Heart left ventricle (tissue), 16 donors: ENCODE data around the gene RRBP1. TPM values are rescaled to one million over a fixed set of nuclear protein-coding genes. Genes with fewer than 3 reads are reported as not detected.

ENCODE experiments used
- ATAC-seq, 4 donors: fragments of 200-7000 bp; cut with Tn5 transposase; one replicate each; pipeline ENCODE4 v1.9.1; 2020 to 2022; ENCODE audit warnings: moderate library complexity in 4 of 4, mild to moderate bottlenecking in 3 of 4, moderate number of reproducible peaks in 1 of 4
- DNase-seq, 5 donors: peaks; one replicate each; pipeline ENCODE4 v3.0.0-alpha.2; 2020
- H3K27ac ChIP-seq, 12 donors: fragments of 200-600 bp; sonication (generic) in 4 of 12; one replicate each; pipeline versions ENCODE4 v1.5.0 to v1.8.0; 2016 to 2022; ENCODE audit warnings: mild to moderate bottlenecking in 2 of 12
- H3K27me3 ChIP-seq, 9 donors: fragments of 200-600 bp; sonication (generic) in 2 of 9; one replicate each; pipeline versions ENCODE4 v1.5.1 to v1.8.0; 2016 to 2022; ENCODE audit warnings: mild to moderate bottlenecking in 3 of 9
- H3K36me3 ChIP-seq, 9 donors: fragments of 200-600 bp; sonication (generic) in 2 of 9; one replicate each; pipeline versions ENCODE4 v1.5.0 to v1.8.0; 2018 to 2022; ENCODE audit warnings: mild to moderate bottlenecking in 2 of 9
- H3K4me1 ChIP-seq, 12 donors: fragments of 200-600 bp; sonication (generic) in 4 of 12; one replicate each; pipeline versions ENCODE4 v1.5.0 to v1.8.0; 2016 to 2022; ENCODE audit warnings: mild to moderate bottlenecking in 3 of 12
- H3K4me3 ChIP-seq, 12 donors: fragments of 200-600 bp; sonication (generic) in 4 of 12; one replicate each; pipeline versions ENCODE4 v1.5.0 to v1.8.0; 2017 to 2022; ENCODE audit warnings: mild to moderate bottlenecking in 9 of 12, moderate library complexity in 4 of 12
- H3K9me3 ChIP-seq, 12 donors: fragments of 200-600 bp; sonication (generic) in 4 of 12; one replicate each; pipeline versions ENCODE4 v1.5.0 to v1.8.0; 2016 to 2022; ENCODE audit warnings: mild to moderate bottlenecking in 1 of 12
- CTCF ChIP-seq, 12 donors: fragments of 200-600 bp; sonication (generic) in 4 of 12; IDR thresholded peaks; one replicate each; pipeline versions ENCODE4 v1.5.0 to v1.8.0; 2018 to 2022; ENCODE audit warnings: antibody characterized with exemption in 12 of 12, mild to moderate bottlenecking in 5 of 12
- POLR2A ChIP-seq, 2 donors: fragments of 450-650 bp; IDR thresholded peaks; one replicate each; pipeline ENCODE4 v1.6.1; 2017; ENCODE audit warnings: antibody characterized with exemption in 2 of 2, mild to moderate bottlenecking in 2 of 2, moderate library complexity in 2 of 2
- WGBS, 4 donors: extraction: QIAGEN DNeasy Blood & Tissue Kit in 2 of 4; methylation state at CpG; one replicate each; pipeline versions ENCODE4 v1.1.5 to v1.1.7; 2013 to 2018; 5-methylcytosine and 5-hydroxymethylcytosine counted together
- intact Hi-C, 10 donors: fragments of 100-400 bp; cut with DNase I; formaldehyde crosslinking; loops; one replicate each; pipeline versions ENCODE4 v1.11.1 to v1.14.2; 2022
- polyA plus RNA-seq, 2 donors: library from polyadenylated mRNA; stranded (reverse); fragments of 200-250 nt; gene quantifications; one replicate each; pipeline ENCODE4 v1.2.3, GENCODE V29; 2013
- total RNA-seq, 9 donors: library from RNA; depleted of rRNA in 2 of 9; stranded (reverse); fragments of >200 nt in 2 of 9; fragmentation: NEBNext Ultra II Directional in 3 of 9; extraction: Animal tissue kit (Norgen Biotek cat#: 25700) in 3 of 9; gene quantifications; one replicate each; pipeline versions ENCODE4 v1.1.0 to v1.2.4, GENCODE V29; 2016 to 2023
- donor health status: ischemic (EF 13 %, LVEDD 7.1; RV severe dilation, severe dysfunction).
- donor health status: healthy with polysubstance abuse.
- donor health status: DM: no; HTN: yes; CAD: no.
- donor health status: DM: no; HTN: no; CAD: no.
- donor health status: ischemic (EF 25% LVEDD 6.9; RV normal size, moderate dysfunction).
- donor health status: ischemic (EF 25% LVEDD 5.7; RV mildly dilated, moderate dysfunction).
- donor health status: healthy.
- donor health status: DM: yes; HTN: yes; CAD: no.
- donor health status: ischemic (EF 35%, LVEDD 5.7; RV mildly dilated, moderate dysfunction).
- donor health status: nonischemic (EF 11% LVEDD 7.7; RV severe dilation, severe dysfunction).
- donor health status: DM: yes; HTN: yes; CAD: no.
- donor health status: PGD.
- donor health status: ischemic (EF 29% LVEDD 5.4; RV normal size, mild dysfunction).
- donor health status: nonischemic (EF 23%, LVEDD 6.1; RV moderate dilation, normal function).

The RRBP1 gene
- total and polyA plus RNA-seq, 11 donors: 24.9 to 91.3 (median 40.0) TPM

DNA sequence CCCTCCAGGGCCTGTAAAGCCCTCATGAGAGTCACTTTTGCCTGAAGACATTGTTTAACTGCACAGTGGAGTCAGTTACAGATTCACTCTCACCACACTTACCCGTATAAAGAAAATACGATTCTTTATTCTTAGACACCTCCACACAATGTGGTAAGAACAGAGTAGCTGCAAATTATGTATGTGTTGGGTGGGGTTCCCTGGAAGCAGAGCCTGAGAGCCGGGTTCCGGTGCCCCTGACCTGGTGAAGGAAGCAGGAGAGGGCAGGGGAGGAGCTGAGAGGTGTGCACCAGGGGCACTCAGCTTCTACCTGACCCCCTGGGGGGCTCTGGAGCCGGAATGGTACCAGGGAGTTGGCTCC lies 29.2 kb upstream of the RRBP1 start:
- TF ChIP-seq POLR2A (IDR thresholded peaks at IDR 0.05) (no peak), CTCF (IDR thresholded peaks at IDR 0.05) (no peak)
- DNase-seq (no peak), ATAC-seq (no peak)
- 91 to 95% (median 92%) methylated on average over 5 of the region's 5 CpGs for WGBS, 4 donors
- H3K4me1 ChIP-seq: peaks cover 0 to 12% (median 0%) of the 10 kb centered on the region in 12 donors
- no peaks in the 10 kb centered on the region for H3K36me3 ChIP-seq
- intact Hi-C loops: no loop called here
- no peak overlapping the region for H3K4me3 ChIP-seq
- H3K27ac ChIP-seq: no peak overlapping the region
- no peaks in the 10 kb centered on the region for H3K27me3 ChIP-seq
- H3K9me3 ChIP-seq: no peaks in the 10 kb centered on the region

DNA sequence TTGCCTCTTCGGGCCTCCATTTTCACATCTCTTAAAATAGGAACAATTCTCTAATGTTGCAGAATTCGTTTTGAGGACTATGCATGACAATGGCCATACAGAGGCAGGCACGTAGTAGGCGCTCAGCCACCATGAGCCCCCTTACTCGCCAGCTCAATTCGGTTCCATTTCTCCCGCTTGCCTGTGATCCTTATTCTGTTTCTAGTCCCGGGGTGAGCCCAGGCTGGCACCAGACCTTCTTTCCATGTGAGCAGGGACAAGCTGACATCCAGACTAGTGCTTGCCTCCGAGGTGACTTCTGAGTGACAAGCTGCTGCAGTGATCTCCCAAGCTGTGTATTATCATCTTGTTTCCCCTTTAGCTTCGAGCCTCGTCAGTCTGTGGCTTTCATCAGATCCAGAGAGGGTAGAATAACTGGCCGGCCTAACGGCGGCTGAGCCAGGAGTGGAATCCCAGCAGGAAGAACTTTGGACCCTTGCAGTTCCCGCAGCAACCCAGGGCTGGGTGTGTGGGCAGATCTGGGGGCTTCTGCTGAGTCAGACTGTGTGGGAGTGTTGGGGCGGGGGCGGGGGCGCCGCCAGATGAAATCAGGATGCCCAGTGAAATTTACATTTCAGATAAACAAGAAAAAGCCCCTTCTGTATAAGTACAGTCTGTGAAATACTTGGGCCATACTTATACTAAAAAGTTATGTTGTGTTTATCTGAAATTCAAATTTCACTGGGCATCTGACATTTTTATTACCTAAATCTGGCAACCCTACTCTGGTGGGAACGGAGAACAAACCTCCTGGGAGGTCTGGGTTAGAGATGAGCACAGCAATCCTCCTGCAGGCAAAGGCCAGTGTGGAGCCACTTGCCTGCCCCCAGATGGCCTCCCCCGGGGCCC lies 28.6 kb upstream of the RRBP1 start:
- Histone ChIP-seq H3K36me3 (no peaks in the 10 kb centered on the region), H3K27me3 (no peaks in the 10 kb centered on the region), H3K4me1 (peaks cover 0 to 12% (median 0%) of the 10 kb centered on the region in 12 donors), H3K4me3 (no peak overlapping the region), H3K9me3 (no peaks in the 10 kb centered on the region), H3K27ac (no peak overlapping the region)
- peak; percentile 59 to 87 (median 74) for ATAC-seq
- no peak for TF ChIP-seq CTCF (IDR thresholded peaks at IDR 0.05)
- no peak for TF ChIP-seq POLR2A (IDR thresholded peaks at IDR 0.05)
- DNase-seq: peak in 2 of 5 donors; percentile 36 to 37
- intact Hi-C loops: no loop called here
- 52 to 57% (median 54%) methylated on average over 19 to 21 of the region's 21 CpGs for WGBS, 4 donors

- no peak overlapping the region for H3K4me3 ChIP-seq
- TF ChIP-seq CTCF (IDR thresholded peaks at IDR 0.05) (no peak), POLR2A (IDR thresholded peaks at IDR 0.05) (no peak)
- H3K27ac ChIP-seq: no peak overlapping the region
- peaks cover 0 to 12% (median 0%) of the 10 kb centered on the region in 12 donors for H3K4me1 ChIP-seq
- ATAC-seq: no peak
- intact Hi-C loops: no loop called here
- no peaks in the 10 kb centered on the region for H3K27me3 ChIP-seq
- 87 to 96% (median 88%) methylated on average over 10 to 12 of the region's 12 CpGs for WGBS, 4 donors
- DNase-seq: no peak
- no peaks in the 10 kb centered on the region for H3K9me3 ChIP-seq
- no peaks in the 10 kb centered on the region for H3K36me3 ChIP-seq
Observed at GRCh38 chr20:17709361-17710293, 27.6 kb upstream of the RRBP1 start.
